GM12872 (cell line): ENCODE data around the gene LRRC37B.

ENCODE experiments used
- CTCF ChIP-seq: IDR thresholded peaks from 3 replicates; pipeline ENCODE4 v1.5.1; 2011; ENCODE audit warnings: low read depth, mild to moderate bottlenecking, low read length, moderate library complexity; ENCODE audit not compliant: insufficient read depth

Gene LRRC37B

GRCh38 chr17:32100971-32101631 lies 93.9 kb downstream of the LRRC37B start:
- TF ChIP-seq CTCF = no peak

GRCh38 chr17:32102172-32102571 lies 95.0 kb downstream of the LRRC37B start:
- TF ChIP-seq CTCF = no peak

- TF ChIP-seq CTCF = no peak
These were observed 95.5 kb downstream of the LRRC37B start for GRCh38 chr17:32102646-32103186.
